Measurements from ENCODE around the gene SARNP.

DNA sequence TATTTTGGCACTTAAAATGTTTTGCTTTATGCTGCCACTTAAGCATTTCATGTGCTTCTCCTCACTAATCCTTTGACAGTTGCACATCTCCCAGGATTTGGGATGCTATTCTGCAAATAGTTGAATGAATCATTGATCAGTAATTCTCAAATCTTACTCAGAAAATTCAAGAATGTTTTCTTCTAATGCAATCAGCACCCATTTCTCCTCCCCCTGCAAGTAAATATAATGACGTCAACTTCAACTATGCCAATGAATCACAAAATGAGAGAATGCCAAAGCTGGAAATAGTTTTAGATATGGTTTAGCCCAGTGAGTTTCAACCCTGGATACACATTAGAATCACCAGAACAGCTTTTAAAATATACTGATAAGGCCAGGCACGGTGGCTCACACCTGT lies 103.8 kb downstream of the SARNP start:
- TF ChIP-seq, protein P1, sequence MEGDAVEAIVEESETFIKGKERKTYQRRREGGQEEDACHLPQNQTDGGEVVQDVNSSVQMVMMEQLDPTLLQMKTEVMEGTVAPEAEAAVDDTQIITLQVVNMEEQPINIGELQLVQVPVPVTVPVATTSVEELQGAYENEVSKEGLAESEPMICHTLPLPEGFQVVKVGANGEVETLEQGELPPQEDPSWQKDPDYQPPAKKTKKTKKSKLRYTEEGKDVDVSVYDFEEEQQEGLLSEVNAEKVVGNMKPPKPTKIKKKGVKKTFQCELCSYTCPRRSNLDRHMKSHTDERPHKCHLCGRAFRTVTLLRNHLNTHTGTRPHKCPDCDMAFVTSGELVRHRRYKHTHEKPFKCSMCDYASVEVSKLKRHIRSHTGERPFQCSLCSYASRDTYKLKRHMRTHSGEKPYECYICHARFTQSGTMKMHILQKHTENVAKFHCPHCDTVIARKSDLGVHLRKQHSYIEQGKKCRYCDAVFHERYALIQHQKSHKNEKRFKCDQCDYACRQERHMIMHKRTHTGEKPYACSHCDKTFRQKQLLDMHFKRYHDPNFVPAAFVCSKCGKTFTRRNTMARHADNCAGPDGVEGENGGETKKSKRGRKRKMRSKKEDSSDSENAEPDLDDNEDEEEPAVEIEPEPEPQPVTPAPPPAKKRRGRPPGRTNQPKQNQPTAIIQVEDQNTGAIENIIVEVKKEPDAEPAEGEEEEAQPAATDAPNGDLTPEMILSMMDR (IDR thresholded peaks at IDR 0.05) = no peak
- peak; percentile 60 for TF ChIP-seq POLR2AphosphoS5 (IDR thresholded peaks at IDR 0.05)
- TF ChIP-seq POLR2A (IDR thresholded peaks at IDR 0.05) = no peak
